HK-2 (cell line): ENCODE measurements around the gene PSAP.

Experiments
- DNase-seq: peaks from one replicate; pipeline ENCODE4 v3.0.0-alpha.2; 2018; ENCODE audit not compliant: unreplicated experiment

The PSAP gene

GRCh38 chr10:71769279-71769823 is 81.7 kb downstream of the PSAP start:
- no peak for DNase-seq

DNA sequence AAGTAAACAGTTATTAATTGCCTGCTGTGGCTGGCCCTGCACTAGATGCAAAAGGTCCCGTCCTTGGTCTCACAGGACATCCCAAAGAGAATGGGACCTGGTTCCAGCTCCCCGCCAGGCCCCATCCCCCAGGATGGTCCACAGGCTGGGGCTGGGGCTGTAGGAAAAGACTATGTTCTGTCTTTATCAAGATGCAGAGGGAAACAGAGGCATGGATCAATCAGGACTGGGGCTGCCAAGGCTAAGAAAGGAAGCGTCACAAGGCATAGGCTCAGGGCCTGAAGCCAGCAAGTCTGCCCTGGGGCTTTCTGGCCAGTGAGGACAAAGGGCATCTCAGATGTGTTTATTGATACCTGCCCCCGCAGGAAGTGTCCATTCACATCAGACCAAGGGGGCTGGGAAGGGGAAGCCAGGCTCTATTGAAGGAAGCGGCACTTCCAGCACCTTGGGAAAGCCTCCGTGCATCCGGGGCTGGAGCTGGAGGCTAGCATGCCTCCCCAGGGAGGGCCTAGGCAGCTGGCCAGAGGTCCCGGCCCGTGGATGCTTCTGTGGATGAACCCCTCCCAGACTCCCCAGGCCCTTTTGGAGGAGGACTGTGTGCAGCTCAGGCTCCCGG is 83.5 kb downstream of the PSAP start:
- peak; percentile 50 for DNase-seq

DNA sequence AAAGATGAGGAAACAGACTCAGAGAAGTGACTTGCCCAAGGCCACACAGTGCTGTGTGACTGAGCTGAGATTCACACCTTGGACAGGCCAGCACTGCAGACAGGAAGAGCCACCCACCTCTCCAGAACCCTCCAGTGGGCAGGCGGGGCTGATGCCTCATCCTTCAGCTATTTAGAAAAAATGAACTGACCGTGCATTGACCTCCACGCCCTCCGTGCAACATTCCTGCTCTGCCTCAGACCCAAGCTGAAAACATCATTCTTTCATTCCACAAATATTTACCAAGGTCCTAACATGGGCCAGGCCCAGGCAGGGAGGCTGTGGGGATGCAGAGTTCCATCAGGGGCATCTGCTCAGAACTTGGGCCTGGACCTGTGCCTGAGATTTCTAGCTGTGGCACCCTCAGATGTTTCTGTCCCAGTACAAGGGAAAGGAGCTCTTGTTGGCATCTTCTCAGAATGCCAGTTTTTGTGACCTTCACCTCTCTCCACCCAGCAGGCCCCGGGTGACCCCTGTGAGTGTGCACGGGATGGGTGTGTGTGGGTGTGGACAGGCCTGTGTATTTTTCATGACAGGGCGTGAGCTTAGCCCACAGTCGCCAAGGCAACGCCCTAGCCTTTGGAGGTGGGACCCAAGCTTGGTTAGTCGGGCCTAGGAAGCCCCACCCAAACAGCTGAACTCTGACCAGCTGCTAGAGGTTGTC is 84.2 kb downstream of the PSAP start:
- peak; percentile 95 for DNase-seq
